GM18511 (cell line): ENCODE data around the gene GHITM.
"Not testable (repeated sequence)": the region's sequence is repeated elsewhere in the genome, so short reads cannot be mapped to it uniquely, and the experiment has no call there.

Source experiments
- ATAC-seq: cut with Tn5 transposase; IDR thresholded peaks from one replicate; pipeline ENCODE4 v1.9.1; 2021; ENCODE audit warnings: mild to moderate bottlenecking, moderate library complexity; ENCODE audit not compliant: unreplicated experiment

The GHITM gene

GRCh38 chr10:84139126-84140035 is at the start of gene GHITM:
Gene GHITM, plus strand, starts transcription at chr10:84139509. Its CDS starts 1,992 bp downstream, at chr10:84141501.
- peak; percentile 99 for ATAC-seq

GRCh38 chr10:84095811-84096497 is 43.4 kb upstream of the GHITM start:
- no peak for ATAC-seq

GRCh38 chr10:84097787-84098353 is 41.4 kb upstream of the GHITM start:
- no peak for ATAC-seq

GRCh38 chr10:84098667-84099066 is 40.6 kb upstream of the GHITM start:
- no peak for ATAC-seq

- no peak for ATAC-seq
Observed at GRCh38 chr10:84101042-84101441, 38.3 kb upstream of the GHITM start.

- no peak for ATAC-seq
Observed at GRCh38 chr10:84108797-84109196, 30.5 kb upstream of the GHITM start.

- ATAC-seq, result not testable (repeated sequence)
Observed at GRCh38 chr10:84109772-84110171, 29.5 kb upstream of the GHITM start.

- ATAC-seq, result not testable (repeated sequence)
Observed at GRCh38 chr10:84113468-84113867, 25.8 kb upstream of the GHITM start.

- ATAC-seq, result no peak
Observed at GRCh38 chr10:84114088-84114667, 25.1 kb upstream of the GHITM start.

- not testable (repeated sequence) for ATAC-seq
Observed at GRCh38 chr10:84117204-84117603, 22.1 kb upstream of the GHITM start.

- ATAC-seq, result no peak
Observed at GRCh38 chr10:84117686-84118394, 21.5 kb upstream of the GHITM start.

GRCh38 chr10:84118395-84119006 is 20.8 kb upstream of the GHITM start:
- no peak for ATAC-seq

GRCh38 chr10:84123362-84123761 is 15.9 kb upstream of the GHITM start:
- ATAC-seq, result no peak

GRCh38 chr10:84125910-84126784 is 13.2 kb upstream of the GHITM start:
- not testable (repeated sequence) for ATAC-seq

- ATAC-seq, result no peak
Observed at GRCh38 chr10:84126785-84127167, 12.5 kb upstream of the GHITM start.

- ATAC-seq, result no peak
Observed at GRCh38 chr10:84135836-84136235, 3.5 kb upstream of the GHITM start.

- no peak for ATAC-seq
Observed at GRCh38 chr10:84137811-84138210, 1.5 kb upstream of the GHITM start.

- ATAC-seq, result peak; percentile 0
Observed at GRCh38 chr10:84138478-84139125, 707 bp upstream of the GHITM start.

- no peak for ATAC-seq
Observed at GRCh38 chr10:84140036-84140379, 699 bp downstream of the GHITM start.
